SK-N-SH treated with all-trans-retinoic acid at 6 μM for 48 hours (cell line): ENCODE data around the gene KAT6B.

Experiments
- ATAC-seq: fragments of 200-7000 bp; cut with Tn5 transposase; 3 replicates; pipeline ENCODE4 v1.9.1; 2020; ENCODE audit warnings: mild to moderate bottlenecking, moderate library complexity
- ARNTL ChIP-seq: fragments of 450-650 bp; formaldehyde crosslinking; IDR thresholded peaks from 2 replicates; pipeline ENCODE4 v1.5.0; 2020; ENCODE audit warnings: low read depth, mild to moderate bottlenecking, moderate library complexity, borderline replicate concordance
- BACH2 ChIP-seq: fragments of 250-450 bp; sonication (Bioruptor Pico); IDR thresholded peaks from 2 replicates; pipeline ENCODE4 v1.9.0; 2021; ENCODE audit warnings: mild to moderate bottlenecking, borderline replicate concordance
- CSDC2 ChIP-seq: fragments of 250-450 bp; sonication (Bioruptor Pico); IDR thresholded peaks from 2 replicates; pipeline ENCODE4 v1.5.0; 2020; ENCODE audit warnings: mild to moderate bottlenecking, moderate library complexity
- GLIS3 ChIP-seq: fragments of 250-450 bp; sonication (Bioruptor Pico); IDR thresholded peaks from 2 replicates; pipeline ENCODE4 v1.5.0; 2020; ENCODE audit warnings: mild to moderate bottlenecking, moderate library complexity
- ISL1 ChIP-seq: fragments of 250-450 bp; sonication (Bioruptor Pico); IDR thresholded peaks from 2 replicates; pipeline ENCODE4 v2.1.2; 2022; ENCODE audit warnings: mild to moderate bottlenecking, moderate library complexity
- OSR1 ChIP-seq: fragments of 250-450 bp; sonication (Bioruptor Pico); IDR thresholded peaks from 2 replicates; pipeline ENCODE4 v1.8.0; 2022; ENCODE audit warnings: moderate library complexity, mild to moderate bottlenecking, inconsistent platforms
- PPARA ChIP-seq: fragments of 250-450 bp; sonication (Bioruptor Pico); IDR thresholded peaks from 2 replicates; pipeline ENCODE4 v1.5.0; 2020; ENCODE audit warnings: mild to moderate bottlenecking, borderline replicate concordance
- RARB ChIP-seq: fragments of 250-450 bp; sonication (Bioruptor Pico); IDR thresholded peaks from 2 replicates; pipeline ENCODE4 v1.8.0; 2021; ENCODE audit warnings: mild to moderate bottlenecking, moderate library complexity
- SNAI2 ChIP-seq: fragments of 250-450 bp; sonication (Bioruptor Pico); IDR thresholded peaks from 2 replicates; pipeline ENCODE4 v1.5.0; 2020; ENCODE audit warnings: mild to moderate bottlenecking, moderate library complexity
- TCF4 ChIP-seq: fragments of 250-450 bp; sonication (Bioruptor Pico); IDR thresholded peaks from 2 replicates; pipeline ENCODE4 v1.8.0; 2021; ENCODE audit warnings: mild to moderate bottlenecking, moderate library complexity, borderline replicate concordance
- TOX ChIP-seq: fragments of 250-450 bp; sonication (Bioruptor Pico); IDR thresholded peaks from 2 replicates; pipeline ENCODE4 v1.8.0; 2021; ENCODE audit warnings: mild to moderate bottlenecking, moderate library complexity, borderline replicate concordance
- TSHZ2 ChIP-seq: fragments of 250-450 bp; sonication (Bioruptor Pico); IDR thresholded peaks from 2 replicates; pipeline ENCODE4 v1.5.0; 2020; ENCODE audit warnings: mild to moderate bottlenecking, moderate library complexity
- ZFP30 ChIP-seq: fragments of 450-650 bp; formaldehyde crosslinking; IDR thresholded peaks from 2 replicates; pipeline ENCODE4 v1.5.0; 2022; ENCODE audit warnings: mild to moderate bottlenecking, moderate library complexity
- ZNF565 ChIP-seq: fragments of 450-650 bp; formaldehyde crosslinking; conservative IDR thresholded peaks from 2 replicates; pipeline ENCODE4 v1.5.0; 2020; ENCODE audit warnings: low read depth, mild to moderate bottlenecking, moderate library complexity
- ZNF70 ChIP-seq: fragments of 450-650 bp; formaldehyde crosslinking; IDR thresholded peaks from 2 replicates; pipeline ENCODE4 v1.5.0; 2020; ENCODE audit warnings: mild to moderate bottlenecking, moderate library complexity
- TF ChIP-seq, protein P1 (sequence below): fragments of 250-450 bp; sonication (Bioruptor Pico); IDR thresholded peaks from 2 replicates; pipeline ENCODE4 v1.8.0; 2021; ENCODE audit warnings: low read depth, mild to moderate bottlenecking, moderate library complexity, borderline replicate concordance
- TF ChIP-seq, protein P2 (sequence below): fragments of 250-450 bp; sonication (Bioruptor Pico); IDR thresholded peaks from 2 replicates; pipeline ENCODE4 v1.8.0; 2020; ENCODE audit warnings: mild to moderate bottlenecking, moderate library complexity, borderline replicate concordance
- TF ChIP-seq, protein P3 (sequence below): fragments of 250-450 bp; sonication (Bioruptor Pico); IDR thresholded peaks from 2 replicates; pipeline ENCODE4 v1.5.1; 2021; ENCODE audit warnings: mild to moderate bottlenecking, moderate library complexity

KAT6B gene

DNA sequence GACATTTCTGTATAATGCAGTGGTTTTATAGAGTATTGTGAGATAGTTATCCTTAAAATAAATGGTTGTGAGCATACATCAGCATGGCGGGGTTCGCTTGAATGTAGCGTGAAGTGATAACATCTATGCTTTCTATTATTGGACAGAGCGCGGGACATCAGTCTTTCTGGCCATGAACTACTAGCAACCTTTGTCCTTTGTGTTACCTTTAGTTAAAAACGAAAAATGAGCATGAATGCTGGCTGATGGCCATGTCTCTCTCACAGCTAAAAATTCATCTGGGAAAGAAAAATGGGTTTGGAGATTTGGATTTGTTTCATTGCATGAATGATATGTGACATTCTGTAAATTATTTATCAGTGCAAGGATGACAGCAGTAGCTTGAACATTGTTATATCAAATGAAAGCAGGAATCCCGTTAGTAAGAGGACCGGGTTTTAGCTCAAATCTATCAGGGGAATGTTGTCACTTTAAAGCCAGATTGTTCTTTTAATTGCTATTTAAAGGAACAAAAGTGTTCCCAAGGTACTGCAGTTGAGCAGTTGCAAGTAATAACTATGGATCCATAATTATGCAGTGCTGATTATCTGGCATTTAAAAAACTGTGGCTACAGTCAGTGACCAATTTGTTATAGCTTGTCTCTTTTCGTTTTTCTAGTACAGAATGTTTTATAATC, 131.0 kb downstream of the KAT6B start (continued):
- peak; percentile 92; the same call in 1 of the 2 replicates for TF ChIP-seq TSHZ2
- TF ChIP-seq, all 23 proteins: peak for 13

- no peak for ATAC-seq
- TF ChIP-seq, protein P1, sequence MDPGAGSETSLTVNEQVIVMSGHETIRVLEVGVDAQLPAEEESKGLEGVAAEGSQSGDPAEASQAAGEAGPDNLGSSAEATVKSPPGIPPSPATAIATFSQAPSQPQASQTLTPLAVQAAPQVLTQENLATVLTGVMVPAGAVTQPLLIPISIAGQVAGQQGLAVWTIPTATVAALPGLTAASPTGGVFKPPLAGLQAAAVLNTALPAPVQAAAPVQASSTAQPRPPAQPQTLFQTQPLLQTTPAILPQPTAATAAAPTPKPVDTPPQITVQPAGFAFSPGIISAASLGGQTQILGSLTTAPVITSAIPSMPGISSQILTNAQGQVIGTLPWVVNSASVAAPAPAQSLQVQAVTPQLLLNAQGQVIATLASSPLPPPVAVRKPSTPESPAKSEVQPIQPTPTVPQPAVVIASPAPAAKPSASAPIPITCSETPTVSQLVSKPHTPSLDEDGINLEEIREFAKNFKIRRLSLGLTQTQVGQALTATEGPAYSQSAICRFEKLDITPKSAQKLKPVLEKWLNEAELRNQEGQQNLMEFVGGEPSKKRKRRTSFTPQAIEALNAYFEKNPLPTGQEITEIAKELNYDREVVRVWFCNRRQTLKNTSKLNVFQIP, result no peak
- TF ChIP-seq PPARA (CRISPR knock-in tag) (no peak), ZNF565 (no peak), CSDC2 (CRISPR knock-in tag) (no peak), GLIS3 (CRISPR knock-in tag) (no peak), BACH2 (CRISPR knock-in tag) (no peak), TOX (CRISPR knock-in tag) (no peak), ISL1 (CRISPR knock-in tag) (no peak), TSHZ2 (no peak), OSR1 (CRISPR knock-in tag) (no peak), SNAI2 (no peak), TCF4 (CRISPR knock-in tag) (no peak), ZFP30 (CRISPR knock-in tag) (no peak)
- TF ChIP-seq, protein P2, sequence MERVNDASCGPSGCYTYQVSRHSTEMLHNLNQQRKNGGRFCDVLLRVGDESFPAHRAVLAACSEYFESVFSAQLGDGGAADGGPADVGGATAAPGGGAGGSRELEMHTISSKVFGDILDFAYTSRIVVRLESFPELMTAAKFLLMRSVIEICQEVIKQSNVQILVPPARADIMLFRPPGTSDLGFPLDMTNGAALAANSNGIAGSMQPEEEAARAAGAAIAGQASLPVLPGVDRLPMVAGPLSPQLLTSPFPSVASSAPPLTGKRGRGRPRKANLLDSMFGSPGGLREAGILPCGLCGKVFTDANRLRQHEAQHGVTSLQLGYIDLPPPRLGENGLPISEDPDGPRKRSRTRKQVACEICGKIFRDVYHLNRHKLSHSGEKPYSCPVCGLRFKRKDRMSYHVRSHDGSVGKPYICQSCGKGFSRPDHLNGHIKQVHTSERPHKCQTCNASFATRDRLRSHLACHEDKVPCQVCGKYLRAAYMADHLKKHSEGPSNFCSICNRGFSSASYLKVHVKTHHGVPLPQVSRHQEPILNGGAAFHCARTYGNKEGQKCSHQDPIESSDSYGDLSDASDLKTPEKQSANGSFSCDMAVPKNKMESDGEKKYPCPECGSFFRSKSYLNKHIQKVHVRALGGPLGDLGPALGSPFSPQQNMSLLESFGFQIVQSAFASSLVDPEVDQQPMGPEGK, result no peak
- TF ChIP-seq, protein P3, sequence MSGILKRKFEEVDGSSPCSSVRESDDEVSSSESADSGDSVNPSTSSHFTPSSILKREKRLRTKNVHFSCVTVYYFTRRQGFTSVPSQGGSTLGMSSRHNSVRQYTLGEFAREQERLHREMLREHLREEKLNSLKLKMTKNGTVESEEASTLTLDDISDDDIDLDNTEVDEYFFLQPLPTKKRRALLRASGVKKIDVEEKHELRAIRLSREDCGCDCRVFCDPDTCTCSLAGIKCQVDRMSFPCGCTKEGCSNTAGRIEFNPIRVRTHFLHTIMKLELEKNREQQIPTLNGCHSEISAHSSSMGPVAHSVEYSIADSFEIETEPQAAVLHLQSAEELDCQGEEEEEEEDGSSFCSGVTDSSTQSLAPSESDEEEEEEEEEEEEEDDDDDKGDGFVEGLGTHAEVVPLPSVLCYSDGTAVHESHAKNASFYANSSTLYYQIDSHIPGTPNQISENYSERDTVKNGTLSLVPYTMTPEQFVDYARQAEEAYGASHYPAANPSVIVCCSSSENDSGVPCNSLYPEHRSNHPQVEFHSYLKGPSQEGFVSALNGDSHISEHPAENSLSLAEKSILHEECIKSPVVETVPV (CRISPR knock-in tag), result no peak
Measured at GRCh38 chr10:74958316-74958715, 131.9 kb downstream of the KAT6B start.

DNA sequence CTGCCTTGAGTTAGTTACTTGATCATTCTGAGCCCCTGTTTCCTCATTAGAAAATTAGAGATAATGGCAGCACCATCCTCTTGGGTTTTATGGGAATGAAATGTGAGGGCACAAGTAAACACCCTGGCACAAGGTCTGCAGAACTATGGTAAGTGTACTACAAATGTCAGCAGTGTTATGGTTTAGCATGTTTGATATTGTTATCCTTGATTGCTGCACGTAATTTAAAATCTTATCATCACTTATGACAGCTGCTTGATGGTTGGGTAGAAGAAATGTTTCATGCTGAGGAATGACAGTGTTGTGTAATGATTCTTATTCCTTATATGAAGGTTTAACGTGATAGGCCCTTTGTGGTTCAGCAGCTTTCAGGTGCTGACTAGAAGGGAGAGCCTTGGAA, 134.3 kb downstream of the KAT6B start:
- TF ChIP-seq CSDC2 (CRISPR knock-in tag) (no peak), TCF4 (CRISPR knock-in tag) (no peak), ZNF70 (no peak), ZFP30 (CRISPR knock-in tag) (no peak)
- no peak for ATAC-seq

DNA sequence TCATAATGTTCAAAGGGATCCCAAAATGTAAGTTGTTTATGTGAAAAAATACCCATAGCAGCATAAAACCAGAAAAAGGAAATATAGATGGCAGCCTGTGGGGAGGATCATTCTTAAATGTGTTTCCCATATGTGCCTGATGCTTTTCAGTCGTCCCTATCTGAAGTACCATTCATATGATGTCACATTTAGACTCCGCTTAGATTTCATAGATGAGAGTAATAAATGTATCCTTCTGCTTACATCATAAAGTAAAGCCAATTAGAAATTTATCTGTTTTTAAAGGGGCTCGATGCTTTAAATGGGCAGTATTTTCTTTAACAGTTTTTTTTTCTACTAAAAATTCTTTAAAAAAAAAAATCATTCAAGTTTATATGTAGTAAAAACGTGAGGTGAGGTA, 136.1 kb downstream of the KAT6B start:
- no peak for ATAC-seq

More for the DNA sequence above, 136.1 kb downstream of the KAT6B start:
- TF ChIP-seq, protein P1, result no peak
- TF ChIP-seq, protein P3 (CRISPR knock-in tag), result no peak
- no peak for TF ChIP-seq ISL1 (CRISPR knock-in tag)
- TF ChIP-seq TCF4 (CRISPR knock-in tag), result no peak
- no peak for TF ChIP-seq RARB (CRISPR knock-in tag)
- TF ChIP-seq OSR1 (CRISPR knock-in tag), result no peak
- TF ChIP-seq ARNTL (CRISPR knock-in tag), result no peak
- TF ChIP-seq, protein P2, result no peak
- no peak for TF ChIP-seq ZFP30 (CRISPR knock-in tag)
- TF ChIP-seq SNAI2, result no peak
